Transverse colon (tissue), 4 donors: ENCODE measurements around the gene VMAC. TPM values are rescaled to one million over a fixed set of nuclear protein-coding genes. Genes with fewer than 3 reads are reported as not detected.
A peak's percentile ranks its signal among the peaks of the same experiment; 100 is the strongest.

ENCODE experiments used
- DNase-seq: peaks from one replicate; pipeline ENCODE4 v3.0.0-alpha.2; 2019
- H3K27ac ChIP-seq, 4 donors: fragments of 200-600 bp; sonication (generic); 2 replicates each; pipeline ENCODE4 v1.5.1; 2016 to 2018; ENCODE audit warnings: inconsistent platforms in 4 of 4
- H3K27me3 ChIP-seq: fragments of 200-600 bp; sonication (generic); 2 replicates; pipeline ENCODE4 v1.5.1; 2017; ENCODE audit warnings: inconsistent platforms
- H3K36me3 ChIP-seq, 4 donors: fragments of 200-600 bp; sonication (generic); 2 replicates each; pipeline ENCODE4 v1.5.1; 2017 to 2019; ENCODE audit warnings: inconsistent platforms in 4 of 4
- H3K4me1 ChIP-seq, 4 donors: fragments of 200-600 bp; sonication (generic); 2 replicates each; pipeline ENCODE4 v1.5.1; 2017 to 2020; ENCODE audit warnings: inconsistent platforms in 4 of 4
- H3K4me3 ChIP-seq, 4 donors: fragments of 200-600 bp; sonication (generic); 1 replicate in 1 of 4; 2 replicates in 3 of 4; pipeline versions ENCODE4 v1.5.1 to v1.6.1; 2017 to 2019; ENCODE audit warnings: inconsistent platforms in 4 of 4
- H3K9me3 ChIP-seq, 2 donors: fragments of 200-600 bp; sonication (generic); 2 replicates each; pipeline ENCODE4 v1.5.1; 2017 to 2019; ENCODE audit warnings: inconsistent platforms in 2 of 2
- EP300 ChIP-seq: sonication (generic); formaldehyde crosslinking; IDR thresholded peaks from one replicate; pipeline ENCODE4 v1.6.1; 2017; ENCODE audit warnings: antibody characterized with exemption, low read depth
- POLR2A ChIP-seq: fragments of 450-650 bp; IDR thresholded peaks from one replicate; pipeline ENCODE4 v1.6.1; 2016; ENCODE audit warnings: antibody characterized with exemption, mild to moderate bottlenecking, moderate library complexity
- POLR2AphosphoS5 ChIP-seq, 3 donors: sonication (generic); formaldehyde crosslinking; IDR thresholded peaks; one replicate each; pipeline ENCODE4 v1.6.1; 2016; ENCODE audit warnings: antibody characterized with exemption in 3 of 3
- WGBS, 2 donors: methylation state at CpG; one replicate each; pipeline ENCODE4 v1.1.5; 2018; ENCODE audit warnings: low coverage in 1 of 2; 5-methylcytosine and 5-hydroxymethylcytosine counted together
- in situ Hi-C, 4 donors: fragments of 200-750 bp; cut with MboI; loops; one replicate each; pipeline versions ENCODE4 v1.15.0 to v1.15.1; 2017; ENCODE audit warnings: low sequenced_read_pairs in 3 of 4, low pct_ligation_motif_present in 1 of 4, low pct_unique_long_range_greater_than_20kb in 1 of 4
- intact Hi-C: fragments of 100-400 bp; cut with DNase I; formaldehyde crosslinking; loops from one replicate; pipeline ENCODE4 v1.15.1; 2023; ENCODE audit warnings: low total_unique reads
- total RNA-seq, 4 donors: library from RNA; depleted of rRNA; stranded (reverse); fragments of >200 nt; gene quantifications; one replicate each; pipeline ENCODE4 v1.1.0, GENCODE V29; 2016
- TF ChIP-seq, protein P1 (sequence below), 5 experiments: fragments of 200-600 bp in 3 of 5; fragments of 450-650 bp in 2 of 5; sonication (generic) in 3 of 5; IDR thresholded peaks; 1 replicate in 2 of 5; 2 replicates in 3 of 5; pipeline ENCODE4 v1.5.1; 2016 to 2017; ENCODE audit warnings: antibody characterized with exemption in 5 of 5, inconsistent platforms in 3 of 5, mild to moderate bottlenecking in 2 of 5, moderate library complexity in 1 of 5

Gene VMAC
- total RNA-seq, 4 donors from 2014 or later = 8.9 to 59.5 (median 18.4) TPM

DNA sequence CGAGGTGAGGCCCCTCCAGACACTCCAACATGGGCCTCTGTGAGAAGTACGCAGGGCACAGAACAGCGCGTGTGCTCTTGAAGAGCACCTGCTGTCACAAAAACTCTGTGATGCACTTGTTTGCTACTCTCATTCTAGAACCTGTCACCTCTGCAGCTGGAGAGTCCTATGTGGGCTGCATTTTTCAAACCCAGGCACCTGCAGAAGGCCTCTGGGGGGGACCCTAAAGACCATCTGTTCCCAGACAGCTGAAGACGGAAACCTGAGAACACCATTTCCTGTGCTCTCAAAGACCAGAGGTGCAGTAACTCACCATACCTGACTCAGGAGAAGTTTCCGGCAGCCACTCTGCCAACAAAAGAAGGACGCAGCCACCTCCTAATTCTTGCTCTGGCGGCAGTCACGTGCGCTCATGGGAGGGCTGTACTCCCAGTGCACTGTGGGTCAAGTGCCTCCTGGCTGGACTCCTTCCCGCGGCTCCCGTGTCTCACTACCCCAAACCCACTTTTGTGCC lies 45.2 kb downstream of the VMAC start:
- Histone ChIP-seq H3K27me3 (no peaks in the 10 kb centered on the region), H3K9me3 (no peaks in the 10 kb centered on the region), H3K4me3 (no peak overlapping the region), H3K4me1 (peaks cover 66 to 85% (median 81%) of the 10 kb centered on the region in 4 donors), H3K36me3 (no peaks in the 10 kb centered on the region), H3K27ac (peak overlapping the region; percentile 74 to 89 (median 81))
- in situ Hi-C loops = no loop called here
- WGBS, 2 donors = 85% methylated on average over 13 of the region's 13 CpGs; no CpG with 5 or more reads in 1 of the 2 donors
- TF ChIP-seq, protein P1, sequence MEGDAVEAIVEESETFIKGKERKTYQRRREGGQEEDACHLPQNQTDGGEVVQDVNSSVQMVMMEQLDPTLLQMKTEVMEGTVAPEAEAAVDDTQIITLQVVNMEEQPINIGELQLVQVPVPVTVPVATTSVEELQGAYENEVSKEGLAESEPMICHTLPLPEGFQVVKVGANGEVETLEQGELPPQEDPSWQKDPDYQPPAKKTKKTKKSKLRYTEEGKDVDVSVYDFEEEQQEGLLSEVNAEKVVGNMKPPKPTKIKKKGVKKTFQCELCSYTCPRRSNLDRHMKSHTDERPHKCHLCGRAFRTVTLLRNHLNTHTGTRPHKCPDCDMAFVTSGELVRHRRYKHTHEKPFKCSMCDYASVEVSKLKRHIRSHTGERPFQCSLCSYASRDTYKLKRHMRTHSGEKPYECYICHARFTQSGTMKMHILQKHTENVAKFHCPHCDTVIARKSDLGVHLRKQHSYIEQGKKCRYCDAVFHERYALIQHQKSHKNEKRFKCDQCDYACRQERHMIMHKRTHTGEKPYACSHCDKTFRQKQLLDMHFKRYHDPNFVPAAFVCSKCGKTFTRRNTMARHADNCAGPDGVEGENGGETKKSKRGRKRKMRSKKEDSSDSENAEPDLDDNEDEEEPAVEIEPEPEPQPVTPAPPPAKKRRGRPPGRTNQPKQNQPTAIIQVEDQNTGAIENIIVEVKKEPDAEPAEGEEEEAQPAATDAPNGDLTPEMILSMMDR (IDR thresholded peaks at IDR 0.05) = no peak
- TF ChIP-seq EP300 (no peak), POLR2A (no peak), POLR2AphosphoS5 (IDR thresholded peaks at IDR 0.05) (no peak)
- intact Hi-C loops = no loop called here
- no peak for DNase-seq

DNA sequence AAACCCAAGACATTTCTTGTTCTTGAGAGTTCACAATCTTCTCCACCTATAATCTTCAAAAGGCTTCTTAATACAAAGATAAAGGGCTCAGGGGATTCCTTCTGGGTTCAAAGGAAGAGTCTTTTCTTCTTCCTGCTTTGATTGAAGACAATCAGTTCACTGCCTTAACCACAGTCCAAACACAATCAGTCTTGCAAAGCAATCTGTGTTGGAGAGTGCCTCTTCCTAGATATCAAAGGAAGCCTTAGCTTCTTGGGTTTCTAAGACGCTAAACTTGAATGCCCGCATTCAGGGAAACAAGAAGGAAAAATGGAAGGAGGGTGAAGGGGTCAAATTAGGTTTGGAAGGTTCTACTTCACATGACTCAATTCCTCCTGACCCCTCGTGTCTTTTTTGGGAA lies 46.1 kb downstream of the VMAC start:
- Histone ChIP-seq H3K4me3 (no peak overlapping the region), H3K9me3 (no peaks in the 10 kb centered on the region), H3K36me3 (no peaks in the 10 kb centered on the region), H3K4me1 (peaks cover 73 to 94% (median 88%) of the 10 kb centered on the region in 4 donors), H3K27ac (peak overlapping the region; percentile 74 to 89 (median 81)), H3K27me3 (no peaks in the 10 kb centered on the region)
- WGBS, 2 donors = 75 to 100% methylated on average over 3 of the region's 3 CpGs
- in situ Hi-C loops = no loop called here
- TF ChIP-seq, protein P1 (IDR thresholded peaks at IDR 0.05) = no peak
- no peak for TF ChIP-seq POLR2A
- no peak for TF ChIP-seq EP300
- TF ChIP-seq POLR2AphosphoS5 (IDR thresholded peaks at IDR 0.05) = no peak
- no peak for DNase-seq
- intact Hi-C loops = no loop called here

DNA sequence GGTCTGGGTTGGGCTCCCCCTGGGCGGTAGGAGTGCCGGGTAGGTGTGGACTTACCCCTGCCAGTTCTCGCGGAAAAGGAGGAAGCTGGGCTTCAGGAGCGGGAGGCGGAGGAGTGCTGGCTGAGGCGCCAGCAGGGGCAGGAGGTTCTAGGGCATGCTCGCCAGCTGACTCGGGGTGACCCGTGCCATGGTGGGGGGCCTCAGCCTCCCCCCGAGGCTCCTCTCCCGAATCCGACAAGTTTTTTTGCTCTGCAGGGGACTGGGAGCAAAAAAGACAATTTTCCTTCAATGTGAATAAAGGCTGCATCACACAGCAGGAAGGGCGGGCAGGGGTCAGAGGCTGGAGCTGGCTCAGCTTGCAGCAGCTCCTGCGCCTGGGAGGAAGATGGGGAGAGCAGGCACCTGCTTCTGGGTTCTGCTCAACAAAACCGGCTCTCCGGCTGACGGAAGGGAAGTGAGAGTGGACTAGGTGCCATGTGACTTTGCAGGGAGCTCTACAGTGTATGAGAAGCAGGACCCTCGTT lies 46.7 kb downstream of the VMAC start:
- H3K36me3 ChIP-seq = no peaks in the 10 kb centered on the region
- intact Hi-C loops = no loop called here
- H3K27me3 ChIP-seq = no peaks in the 10 kb centered on the region
- peaks cover 73 to 98% (median 90%) of the 10 kb centered on the region in 4 donors for H3K4me1 ChIP-seq
- no peaks in the 10 kb centered on the region for H3K9me3 ChIP-seq
- H3K4me3 ChIP-seq = no peak overlapping the region
- H3K27ac ChIP-seq = peak overlapping the region; percentile 74 to 88 (median 80)
- DNase-seq = no peak
- TF ChIP-seq, protein P1 (IDR thresholded peaks at IDR 0.05) = no peak
- TF ChIP-seq POLR2A (no peak), EP300 (no peak), POLR2AphosphoS5 (IDR thresholded peaks at IDR 0.05) (no peak)
- in situ Hi-C loops = no loop called here
- 7 to 60% methylated on average over 2 to 19 of the region's 19 CpGs for WGBS, 2 donors

DNA sequence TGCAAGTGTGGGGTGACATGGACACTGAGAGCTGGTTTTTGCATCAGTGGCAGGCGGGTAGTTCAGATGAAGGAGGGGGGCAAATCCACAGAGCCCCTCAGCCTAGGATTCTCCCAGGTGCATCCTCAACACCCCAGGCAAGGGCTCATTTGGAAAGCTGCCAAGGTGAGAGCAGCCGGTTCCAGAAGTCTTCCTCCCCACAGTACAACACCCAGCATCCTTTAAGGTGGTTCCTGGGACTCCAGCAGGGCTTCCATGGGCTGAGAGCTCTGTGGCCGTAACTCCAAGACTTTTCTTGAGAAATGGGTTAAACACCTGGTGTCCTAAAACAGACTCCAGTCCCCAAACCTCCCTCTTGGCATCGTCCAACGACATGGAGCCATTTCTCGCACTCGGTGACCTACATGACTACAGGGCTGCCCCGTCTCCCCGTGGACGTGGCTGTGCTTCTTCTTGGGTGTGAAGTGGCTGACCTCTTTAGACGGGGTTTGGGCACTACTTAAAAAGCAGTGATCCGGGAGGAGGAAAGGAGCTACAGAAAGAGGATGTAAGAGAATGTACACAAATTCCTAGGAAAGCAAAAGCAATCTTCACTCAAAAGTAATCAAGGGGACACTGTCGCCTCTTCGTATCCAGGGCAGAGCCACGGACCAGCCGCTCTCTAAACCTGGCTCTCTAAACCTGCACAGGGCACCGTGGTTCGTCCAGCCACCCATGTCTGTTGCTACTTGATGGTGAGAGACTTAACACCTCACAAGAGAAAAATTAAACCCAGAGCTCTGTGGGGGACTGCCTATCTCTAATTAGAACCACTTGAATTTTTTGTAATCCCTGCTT lies 47.7 kb downstream of the VMAC start:
- Histone ChIP-seq H3K4me1 (peaks cover 75 to 99% (median 90%) of the 10 kb centered on the region in 4 donors), H3K4me3 (no peak overlapping the region), H3K9me3 (no peaks in the 10 kb centered on the region), H3K27ac (peak overlapping the region; percentile 74 to 88 (median 80)), H3K27me3 (no peaks in the 10 kb centered on the region), H3K36me3 (no peaks in the 10 kb centered on the region)
- intact Hi-C loops (no loop called here), in situ Hi-C loops (no loop called here)
- 73 to 83% methylated on average over 2 to 18 of the region's 18 CpGs for WGBS, 2 donors
- DNase-seq = no peak
- TF ChIP-seq POLR2A = no peak
- no peak for TF ChIP-seq POLR2AphosphoS5 (IDR thresholded peaks at IDR 0.05)
- TF ChIP-seq, protein P1 (IDR thresholded peaks at IDR 0.05) = no peak
- no peak for TF ChIP-seq EP300
